ENCODE results near the gene UBL4A. TPM values are rescaled to one million over a fixed set of nuclear protein-coding genes. Genes with fewer than 3 reads are reported as not detected.

The UBL4A gene
- total RNA-seq, 6 experiments from 2014 or later = 12.6 to 34.8 (median 15.5) TPM

DNA sequence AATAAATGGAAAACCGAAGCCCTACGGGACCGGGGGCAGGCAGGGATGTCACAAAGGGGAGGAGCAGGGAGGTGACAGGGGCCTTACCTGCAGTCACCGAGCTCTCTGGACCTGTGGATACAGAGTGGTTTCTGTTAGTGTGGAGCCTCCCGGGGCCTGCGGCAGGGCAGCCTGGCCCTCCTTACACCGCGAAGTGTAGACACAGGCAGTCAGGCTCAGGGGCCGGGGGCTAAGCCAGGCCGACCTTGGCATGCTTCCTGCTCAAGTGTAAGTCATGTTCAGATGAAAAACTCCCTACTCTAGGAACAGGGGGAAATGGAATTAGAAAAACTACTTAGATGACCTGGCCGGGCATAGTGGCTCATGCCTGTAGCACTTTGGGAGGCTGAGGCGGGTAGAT, 25.3 kb upstream of the UBL4A start:
- Histone ChIP-seq H3K36me3 (peaks cover 0 to 5% (median 0%) of the 10 kb centered on the region in 4 donors), H3K4me1 (peaks cover 0 to 12% (median 3%) of the 10 kb centered on the region in 4 donors), H3K9me3 (no peaks in the 10 kb centered on the region), H3K27me3 (no peaks in the 10 kb centered on the region), H3K4me3 (no peak overlapping the region), H3K27ac (no peak overlapping the region)
- WGBS (ENCODE audit: insufficient coverage, low coverage, low lambda C conversion rate, missing lambda C conversion rate) = 69% methylated on average over 5 of the region's 12 CpGs
- DNase-seq = no peak
- ATAC-seq = no peak
- intact Hi-C loops (cut with DNase I) = no loop called here
- no peak for TF ChIP-seq POLR2A (IDR thresholded peaks at IDR 0.05)
- TF ChIP-seq, protein P1, sequence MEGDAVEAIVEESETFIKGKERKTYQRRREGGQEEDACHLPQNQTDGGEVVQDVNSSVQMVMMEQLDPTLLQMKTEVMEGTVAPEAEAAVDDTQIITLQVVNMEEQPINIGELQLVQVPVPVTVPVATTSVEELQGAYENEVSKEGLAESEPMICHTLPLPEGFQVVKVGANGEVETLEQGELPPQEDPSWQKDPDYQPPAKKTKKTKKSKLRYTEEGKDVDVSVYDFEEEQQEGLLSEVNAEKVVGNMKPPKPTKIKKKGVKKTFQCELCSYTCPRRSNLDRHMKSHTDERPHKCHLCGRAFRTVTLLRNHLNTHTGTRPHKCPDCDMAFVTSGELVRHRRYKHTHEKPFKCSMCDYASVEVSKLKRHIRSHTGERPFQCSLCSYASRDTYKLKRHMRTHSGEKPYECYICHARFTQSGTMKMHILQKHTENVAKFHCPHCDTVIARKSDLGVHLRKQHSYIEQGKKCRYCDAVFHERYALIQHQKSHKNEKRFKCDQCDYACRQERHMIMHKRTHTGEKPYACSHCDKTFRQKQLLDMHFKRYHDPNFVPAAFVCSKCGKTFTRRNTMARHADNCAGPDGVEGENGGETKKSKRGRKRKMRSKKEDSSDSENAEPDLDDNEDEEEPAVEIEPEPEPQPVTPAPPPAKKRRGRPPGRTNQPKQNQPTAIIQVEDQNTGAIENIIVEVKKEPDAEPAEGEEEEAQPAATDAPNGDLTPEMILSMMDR (IDR thresholded peaks at IDR 0.05) = no peak

- peaks cover 0 to 9% (median under 1%) of the 10 kb centered on the region in 4 donors for H3K4me1 ChIP-seq
These were observed 23.0 kb upstream of the UBL4A start for GRCh38 chrX:154509455-154509854.

GRCh38 chrX:154508384-154508745, 21.9 kb upstream of the UBL4A start:
- Histone ChIP-seq H3K9me3 (no peaks in the 10 kb centered on the region), H3K4me1 (no peaks in the 10 kb centered on the region), H3K4me3 (no peak overlapping the region), H3K27ac (no peak overlapping the region), H3K36me3 (peaks cover 0 to 7% (median 0%) of the 10 kb centered on the region in 4 donors), H3K27me3 (no peaks in the 10 kb centered on the region)
- no peak for DNase-seq
- TF ChIP-seq POLR2A (IDR thresholded peaks at IDR 0.05) = no peak
- TF ChIP-seq, protein P1 (IDR thresholded peaks at IDR 0.05) = no peak
- intact Hi-C loops (cut with DNase I) = no loop called here
- no peak for ATAC-seq
- WGBS (ENCODE audit: insufficient coverage, low coverage, low lambda C conversion rate, missing lambda C conversion rate) = no CpG with 5 or more reads among the region's 13 CpGs

More at GRCh38 chrX:154509455-154509854, 23.0 kb upstream of the UBL4A start:
- no peak overlapping the region for H3K4me3 ChIP-seq
- no peaks in the 10 kb centered on the region for H3K9me3 ChIP-seq
- no peak for TF ChIP-seq POLR2A (IDR thresholded peaks at IDR 0.05)
- TF ChIP-seq, protein P1 (IDR thresholded peaks at IDR 0.05) = no peak
- H3K27ac ChIP-seq = no peak overlapping the region
- peaks cover 0 to 7% (median 0%) of the 10 kb centered on the region in 4 donors for H3K36me3 ChIP-seq
- DNase-seq (no peak), ATAC-seq (no peak)
- intact Hi-C loops (cut with DNase I) = no loop called here
- no peaks in the 10 kb centered on the region for H3K27me3 ChIP-seq
- WGBS (ENCODE audit: insufficient coverage, low coverage, low lambda C conversion rate, missing lambda C conversion rate) = 79% methylated on average over 4 of the region's 5 CpGs

- peaks cover 0 to 7% (median 0%) of the 10 kb centered on the region in 4 donors for H3K36me3 ChIP-seq
- intact Hi-C loops (cut with DNase I) = no loop called here
- H3K4me3 ChIP-seq = no peak overlapping the region
- DNase-seq (no peak), ATAC-seq (no peak)
- H3K9me3 ChIP-seq = no peaks in the 10 kb centered on the region
- no peak overlapping the region for H3K27ac ChIP-seq
- no peaks in the 10 kb centered on the region for H3K4me1 ChIP-seq
- 80% methylated on average over 7 of the region's 24 CpGs for WGBS (ENCODE audit: insufficient coverage, low coverage, low lambda C conversion rate, missing lambda C conversion rate)
- no peak for TF ChIP-seq POLR2A (IDR thresholded peaks at IDR 0.05)
- TF ChIP-seq, protein P1 (IDR thresholded peaks at IDR 0.05) = no peak
- no peaks in the 10 kb centered on the region for H3K27me3 ChIP-seq
These were observed 21.4 kb upstream of the UBL4A start for GRCh38 chrX:154507673-154508383.

Data from right lobe of liver (tissue), 6 donors.